Ovary (tissue), 9 donors: ENCODE data around the gene DNAJB11. TPM values are rescaled to one million over a fixed set of nuclear protein-coding genes. Genes with fewer than 3 reads are reported as not detected.

ENCODE experiments used
- DNase-seq, 5 donors: peaks; one replicate each; pipeline ENCODE4 v3.0.0-alpha.2; 2019 to 2020
- H3K27ac ChIP-seq, 2 donors: fragments of 200-600 bp; one replicate each; pipeline versions ENCODE4 v1.5.1 to v1.8.0; 2019 to 2022
- H3K27me3 ChIP-seq: fragments of 200-600 bp; one replicate; pipeline ENCODE4 v1.8.0; 2022
- H3K36me3 ChIP-seq: fragments of 200-600 bp; sonication (generic); one replicate; pipeline ENCODE4 v1.5.1; 2019
- H3K4me1 ChIP-seq: one replicate; pipeline ENCODE4 v1.8.1; 2013; ENCODE audit warnings: mild to moderate bottlenecking, moderate library complexity; ENCODE audit not compliant: insufficient read depth
- H3K4me3 ChIP-seq: fragments of 200-600 bp; sonication (generic); one replicate; pipeline ENCODE4 v1.5.1; 2017
- H3K9me3 ChIP-seq, 2 donors: fragments of 200-600 bp in 1 of 2; sonication (generic) in 1 of 2; one replicate each; pipeline versions ENCODE4 v1.5.1 to v1.8.1; 2013 to 2019; ENCODE audit warnings: mild to moderate bottlenecking in 1 of 2, moderate library complexity in 1 of 2
- CTCF ChIP-seq, 3 donors: fragments of 450-650 bp in 2 of 3; fragments of 200-600 bp in 1 of 3; IDR thresholded peaks; one replicate each; pipeline versions ENCODE4 v1.5.1 to v1.8.0; 2016 to 2022; ENCODE audit warnings: antibody characterized with exemption in 3 of 3, mild to moderate bottlenecking in 1 of 3
- EP300 ChIP-seq: sonication (generic); formaldehyde crosslinking; IDR thresholded peaks from one replicate; pipeline ENCODE4 v1.6.1; 2017; ENCODE audit warnings: antibody characterized with exemption
- POLR2A ChIP-seq: fragments of 450-650 bp; IDR thresholded peaks from one replicate; pipeline ENCODE4 v1.6.1; 2017; ENCODE audit warnings: antibody characterized with exemption, mild to moderate bottlenecking, moderate library complexity
- WGBS, 3 donors: extraction: QIAGEN DNeasy Blood & Tissue Kit in 1 of 3; methylation state at CpG; one replicate each; pipeline versions ENCODE4 v1.1.5 to v1.1.7; 2013 to 2017; 5-methylcytosine and 5-hydroxymethylcytosine counted together
- intact Hi-C, 4 donors: fragments of 100-400 bp; cut with DNase I; formaldehyde crosslinking; loops; one replicate each; pipeline versions ENCODE4 v1.11.0 to v1.15.1; 2022 to 2023
- polyA plus RNA-seq, 2 donors: library from polyadenylated mRNA; stranded (reverse); fragments of 200-250 nt in 1 of 2; fragments of 350-450 nt in 1 of 2; fragmentation: Illumina TruSeq in 1 of 2; extraction: RNeasy Lipid Tissue Mini Kit (QIAGEN cat#74804) in 1 of 2; gene quantifications; one replicate each; pipeline ENCODE4 v1.2.3, GENCODE V29; 2013 to 2014
- total RNA-seq, 7 donors: library from RNA; depleted of rRNA in 2 of 7; stranded (reverse); fragments of >200 nt in 2 of 7; fragmentation: NEBNext Ultra II Directional in 3 of 7; extraction: Animal tissue kit (Norgen Biotek cat#: 25700) in 3 of 7; gene quantifications; one replicate each; pipeline versions ENCODE4 v1.1.0 to v1.2.4, GENCODE V29; 2016 to 2023
- donor health status: DM: no; HTN: no; CAD: no; lungs with moderate emphysema.
- donor health status: DM: no; HTN: no; CAD: no.
- donor health status: Bipolar disorder and iron deficiency.
- donor health status: DM: yes; HTN: yes; CAD: no.
- donor health status: DM: no; HTN: no; CAD: no.
- donor health status: DM: yes; HTN: yes; CAD: no.

DNAJB11 gene
- total and polyA plus RNA-seq, 9 donors, result 17.7 to 38.2 (median 23.8) TPM

DNA sequence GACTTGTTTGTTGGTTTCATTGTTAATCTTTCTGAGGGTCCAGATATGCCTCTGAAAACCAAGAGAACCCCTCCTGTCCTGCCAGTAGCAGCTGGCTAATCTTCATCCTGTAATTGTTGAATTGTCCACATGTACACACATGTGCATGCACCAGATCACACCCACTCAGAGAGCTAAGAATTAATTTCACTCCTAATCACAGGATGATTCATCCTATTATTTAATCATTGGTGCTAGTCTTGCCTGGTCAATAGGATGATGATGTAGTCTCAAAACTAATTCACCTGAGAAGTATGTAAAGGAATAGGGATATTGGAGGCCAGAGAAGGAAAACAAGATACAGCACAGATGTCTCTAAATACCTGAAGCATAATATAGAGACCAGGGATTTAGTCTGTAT lies 34.6 kb downstream of the DNAJB11 start:
- Histone ChIP-seq H3K4me3 (no peak overlapping the region), H3K27me3 (no peaks in the 10 kb centered on the region), H3K9me3 (no peaks in the 10 kb centered on the region), H3K27ac (no peak overlapping the region), H3K4me1 (no peaks in the 10 kb centered on the region), H3K36me3 (no peaks in the 10 kb centered on the region)
- DNase-seq, result no peak
- TF ChIP-seq CTCF (IDR thresholded peaks at IDR 0.05) (no peak), EP300 (no peak), POLR2A (no peak)
- intact Hi-C loops, result no loop called here

- intact Hi-C loops, result no loop called here
- 71 to 82% (median 81%) methylated on average over 5 of the region's 5 CpGs for WGBS, 3 donors
- no peak for DNase-seq
- Histone ChIP-seq H3K36me3 (no peaks in the 10 kb centered on the region), H3K4me1 (no peaks in the 10 kb centered on the region), H3K9me3 (no peaks in the 10 kb centered on the region), H3K27me3 (no peaks in the 10 kb centered on the region), H3K27ac (no peak overlapping the region), H3K4me3 (no peak overlapping the region)
- TF ChIP-seq POLR2A (no peak), CTCF (IDR thresholded peaks at IDR 0.05) (no peak), EP300 (no peak)
These were observed 35.3 kb downstream of the DNAJB11 start for GRCh38 chr3:186605561-186606545.

GRCh38 chr3:186608624-186609215 lies 38.2 kb downstream of the DNAJB11 start:
- TF ChIP-seq POLR2A (no peak), CTCF (IDR thresholded peaks at IDR 0.05) (no peak), EP300 (no peak)
- WGBS, 3 donors, result 59 to 81% (median 68%) methylated on average over 2 of the region's 2 CpGs
- no peaks in the 10 kb centered on the region for H3K27me3 ChIP-seq
- DNase-seq, result no peak
- intact Hi-C loops, result no loop called here
- no peak overlapping the region for H3K4me3 ChIP-seq
- no peaks in the 10 kb centered on the region for H3K9me3 ChIP-seq
- H3K27ac ChIP-seq, result no peak overlapping the region
- no peaks in the 10 kb centered on the region for H3K4me1 ChIP-seq
- H3K36me3 ChIP-seq, result no peaks in the 10 kb centered on the region

GRCh38 chr3:186609247-186609868 lies 38.8 kb downstream of the DNAJB11 start:
- H3K27ac ChIP-seq, result no peak overlapping the region
- DNase-seq, result no peak
- no peaks in the 10 kb centered on the region for H3K4me1 ChIP-seq
- WGBS, 3 donors, result 85 to 94% (median 89%) methylated on average over 8 of the region's 8 CpGs
- TF ChIP-seq CTCF (IDR thresholded peaks at IDR 0.05) (no peak), EP300 (no peak), POLR2A (no peak)
- no peaks in the 10 kb centered on the region for H3K36me3 ChIP-seq
- no peak overlapping the region for H3K4me3 ChIP-seq
- H3K27me3 ChIP-seq, result no peaks in the 10 kb centered on the region
- intact Hi-C loops, result no loop called here
- H3K9me3 ChIP-seq, result no peaks in the 10 kb centered on the region
